MM.1S (cell line): Measurements from ENCODE around the gene MBLAC2.

ENCODE experiments used
- DNase-seq: peaks from one replicate; pipeline ENCODE4 v3.0.0-alpha.2; 2015
- H2AFZ ChIP-seq: fragments of 300-600 bp; sonication (generic); 2 replicates; pipeline ENCODE4 v1.6.0; 2016; ENCODE audit warnings: antibody characterized with exemption, low read length
- H3F3A ChIP-seq: fragments of 300-600 bp; sonication (generic); 2 replicates; pipeline ENCODE4 v1.6.1; 2016; ENCODE audit warnings: mild to moderate bottlenecking, antibody characterized with exemption, low read length, moderate library complexity, mixed read lengths; ENCODE audit not compliant: insufficient read depth
- H3K27ac ChIP-seq: fragments of 300-600 bp; sonication (generic); 2 replicates; pipeline ENCODE4 v1.5.1; 2016; ENCODE audit warnings: mild to moderate bottlenecking, low read length
- H3K27me3 ChIP-seq: fragments of 300-600 bp; sonication (generic); replicated peaks from 2 replicates; pipeline ENCODE4 v1.6.0; 2016; ENCODE audit warnings: low read length; ENCODE audit not compliant: insufficient read depth
- H3K36me3 ChIP-seq: fragments of 300-600 bp; sonication (generic); replicated peaks from 2 replicates; pipeline ENCODE4 v1.6.1; 2016; ENCODE audit warnings: mild to moderate bottlenecking, low read length, mixed read lengths; ENCODE audit not compliant: insufficient read depth
- H3K4me1 ChIP-seq: fragments of 300-600 bp; sonication (generic); 2 replicates; pipeline ENCODE4 v1.6.1; 2016; ENCODE audit warnings: low read length, mixed read lengths
- H3K4me2 ChIP-seq: fragments of 300-600 bp; sonication (generic); 2 replicates; pipeline ENCODE4 v1.6.0; 2016; ENCODE audit warnings: low read depth, low read length
- H3K4me3 ChIP-seq: fragments of 300-600 bp; sonication (generic); 2 replicates; pipeline ENCODE4 v1.5.1; 2016; ENCODE audit warnings: low read length, mixed read lengths
- H3K79me2 ChIP-seq: fragments of 300-600 bp; sonication (generic); 2 replicates; pipeline ENCODE4 v1.6.1; 2016; ENCODE audit warnings: mixed run types, low read length, mixed read lengths
- H3K9ac ChIP-seq: fragments of 300-600 bp; sonication (generic); 2 replicates; pipeline ENCODE4 v1.6.1; 2016; ENCODE audit warnings: low read length, mixed read lengths
- H3K9me2 ChIP-seq: fragments of 300-600 bp; sonication (generic); replicated peaks from 2 replicates; pipeline ENCODE4 v1.6.1; 2016; ENCODE audit warnings: mild to moderate bottlenecking, low read length, mixed read lengths; ENCODE audit not compliant: insufficient read depth
- H3K9me3 ChIP-seq: fragments of 300-600 bp; sonication (generic); replicated peaks from 2 replicates; pipeline ENCODE4 v1.6.1; 2016; ENCODE audit warnings: mild to moderate bottlenecking, low read length, mixed read lengths; ENCODE audit not compliant: insufficient read depth
- H4K20me1 ChIP-seq: fragments of 300-600 bp; sonication (generic); 2 replicates; pipeline ENCODE4 v1.6.1; 2016; ENCODE audit warnings: mild to moderate bottlenecking, low read length, moderate library complexity, mixed read lengths; ENCODE audit not compliant: insufficient read depth
- CTCF ChIP-seq: fragments of 300-600 bp; sonication (generic); IDR thresholded peaks from 2 replicates; pipeline ENCODE4 v1.5.1; 2016; ENCODE audit warnings: antibody characterized with exemption, low read length, mixed read lengths
- EZH2 ChIP-seq: fragments of 300-600 bp; sonication (generic); optimal IDR thresholded peaks from 2 replicates; pipeline ENCODE3; 2017; ENCODE audit warnings: low read depth, mild to moderate bottlenecking, antibody characterized with exemption, low read length, mixed read lengths
- EZH2phosphoT487 ChIP-seq: fragments of 300-600 bp; sonication (generic); IDR thresholded peaks from 2 replicates; pipeline ENCODE4 v1.6.1; 2018; ENCODE audit warnings: antibody characterized with exemption, low read length

MBLAC2 gene

DNA sequence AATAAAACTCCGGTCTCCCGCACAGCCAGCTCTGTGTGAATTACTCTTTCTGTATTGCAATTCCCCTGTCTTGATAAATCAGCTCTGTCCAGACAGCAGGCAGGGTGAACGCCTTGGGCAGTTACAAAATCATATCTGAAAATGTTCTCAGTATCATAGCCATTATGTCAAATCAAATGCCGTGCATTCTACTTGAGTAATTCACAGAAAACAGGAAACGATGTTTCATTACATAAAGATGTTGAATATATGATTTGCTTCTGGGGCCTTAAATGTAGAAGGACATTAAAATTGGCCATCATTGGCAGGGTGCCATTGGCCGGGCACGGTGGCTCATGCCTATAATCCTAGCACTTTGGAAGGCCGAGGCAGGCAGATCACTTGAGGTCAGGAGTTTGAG, 8.6 kb upstream of the MBLAC2 start:
- H3F3A ChIP-seq: no peaks in the 10 kb centered on the region
- H3K4me3 ChIP-seq: no peak overlapping the region
- H3K4me2 ChIP-seq: no peak overlapping the region
- TF ChIP-seq EZH2 (no peak), CTCF (no peak), EZH2phosphoT487 (no peak)
- no peaks in the 10 kb centered on the region for H3K9me3 ChIP-seq
- H2AFZ ChIP-seq: no peak overlapping the region
- no peaks in the 10 kb centered on the region for H3K4me1 ChIP-seq
- H4K20me1 ChIP-seq: no peaks in the 10 kb centered on the region
- no peaks in the 10 kb centered on the region for H3K79me2 ChIP-seq
- H3K9me2 ChIP-seq: no peaks in the 10 kb centered on the region
- DNase-seq: no peak
- no peak overlapping the region for H3K9ac ChIP-seq
- no peaks in the 10 kb centered on the region for H3K27me3 ChIP-seq
- no peaks in the 10 kb centered on the region for H3K36me3 ChIP-seq
- H3K27ac ChIP-seq: no peak overlapping the region

DNA sequence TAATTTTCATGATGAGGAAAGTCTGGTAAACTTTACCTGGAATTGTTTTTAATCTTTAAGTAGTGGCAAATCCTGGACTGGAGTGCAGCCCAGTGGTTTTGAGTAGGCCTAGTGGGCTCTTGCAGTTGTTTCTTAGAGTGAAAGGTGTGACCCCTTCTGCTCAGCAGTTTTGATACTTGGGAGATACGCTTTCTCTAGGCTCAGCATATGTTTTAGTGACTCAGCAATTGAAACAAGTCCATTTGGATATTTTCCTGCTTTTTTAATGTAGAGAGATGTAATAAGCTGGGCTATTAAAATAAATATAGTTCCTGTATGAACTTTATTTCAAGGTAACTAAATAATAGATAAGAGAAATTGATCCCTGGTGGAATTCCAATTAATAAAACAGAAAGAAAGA, 6.1 kb upstream of the MBLAC2 start:
- TF ChIP-seq CTCF: no peak
- TF ChIP-seq EZH2: no peak
- TF ChIP-seq EZH2phosphoT487: no peak
- H3K79me2 ChIP-seq: no peaks in the 10 kb centered on the region
- H3K9me2 ChIP-seq: no peaks in the 10 kb centered on the region

DNA sequence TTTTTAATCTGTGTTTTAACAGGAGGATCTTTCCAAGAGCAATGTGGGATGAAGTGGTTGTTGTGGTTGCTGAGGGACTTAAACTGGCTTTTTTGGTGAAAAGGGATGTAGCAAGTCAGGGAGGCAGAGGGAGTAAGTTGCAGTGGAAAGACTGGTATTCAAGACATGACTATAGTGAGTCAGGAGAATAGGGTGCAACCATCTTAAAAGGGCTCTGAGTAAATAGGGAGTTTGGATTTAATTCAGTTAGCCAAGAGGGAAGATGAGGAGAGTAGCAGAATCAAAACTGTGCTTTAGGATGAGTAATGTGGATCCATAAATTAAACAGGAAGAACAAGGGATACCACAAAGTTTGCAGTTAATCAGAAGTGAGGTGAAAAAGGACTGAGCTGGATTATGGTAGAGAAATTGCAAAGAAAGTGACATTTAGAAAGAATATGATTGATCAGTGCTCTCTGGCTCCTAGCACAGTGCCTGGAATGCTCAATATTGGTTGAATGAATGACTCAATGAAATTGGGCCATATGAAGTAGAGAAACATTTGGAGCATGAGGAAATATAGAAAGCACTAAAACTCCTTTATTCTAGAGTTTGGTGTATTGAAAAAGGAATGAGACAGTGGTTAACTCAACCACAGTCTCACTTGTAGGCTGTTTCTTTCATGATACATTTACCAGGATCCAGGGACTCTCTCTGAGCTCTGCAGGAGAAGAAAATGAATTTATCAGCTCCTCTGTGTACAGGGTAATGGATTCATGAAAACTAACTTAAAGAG, 5.2 kb upstream of the MBLAC2 start:
- no peaks in the 10 kb centered on the region for H3K27me3 ChIP-seq
- H3K4me3 ChIP-seq: no peak overlapping the region
- no peak overlapping the region for H3K9ac ChIP-seq
- no peaks in the 10 kb centered on the region for H3K9me3 ChIP-seq
- H3K4me2 ChIP-seq: no peak overlapping the region
- DNase-seq: no peak
- H3F3A ChIP-seq: no peaks in the 10 kb centered on the region
- H3K36me3 ChIP-seq: no peaks in the 10 kb centered on the region
- H3K4me1 ChIP-seq: no peaks in the 10 kb centered on the region
- TF ChIP-seq EZH2: no peak
- TF ChIP-seq CTCF: no peak
- no peak for TF ChIP-seq EZH2phosphoT487
- H4K20me1 ChIP-seq: no peaks in the 10 kb centered on the region
- H2AFZ ChIP-seq: no peak overlapping the region
- no peaks in the 10 kb centered on the region for H3K9me2 ChIP-seq
- H3K27ac ChIP-seq: no peak overlapping the region
- H3K79me2 ChIP-seq: no peaks in the 10 kb centered on the region

More for the DNA sequence above, 6.1 kb upstream of the MBLAC2 start:
- Histone ChIP-seq H3K4me3 (no peak overlapping the region), H4K20me1 (no peaks in the 10 kb centered on the region), H3K27ac (no peak overlapping the region), H3K9me3 (no peaks in the 10 kb centered on the region), H3K4me1 (no peaks in the 10 kb centered on the region), H3K4me2 (no peak overlapping the region), H2AFZ (no peak overlapping the region), H3K27me3 (no peaks in the 10 kb centered on the region), H3K9ac (no peak overlapping the region), H3K36me3 (no peaks in the 10 kb centered on the region), H3F3A (no peaks in the 10 kb centered on the region)
- no peak for DNase-seq
